ENCODE results near the gene PLEKHD1.
"Not testable (repeated sequence)": the region's sequence is repeated elsewhere in the genome, so short reads cannot be mapped to it uniquely, and the experiment has no call there.

The PLEKHD1 gene

GRCh38 chr14:69481815-69482568, 2.5 kb upstream of the PLEKHD1 start:
- DNase-seq (ENCODE audit: low read depth in 2 of 2) = no peak

GRCh38 chr14:69483765-69484443, 624 bp upstream of the PLEKHD1 start:
- no peak for DNase-seq (ENCODE audit: low read depth in 2 of 2)

- DNase-seq (ENCODE audit: low read depth in 2 of 2) = no peak
Measured at GRCh38 chr14:69485315-69485660, 760 bp downstream of the PLEKHD1 start.

- no peak for DNase-seq (ENCODE audit: low read depth in 2 of 2)
Measured at GRCh38 chr14:69485701-69486100, 1.2 kb downstream of the PLEKHD1 start.

GRCh38 chr14:69487226-69487625, 2.7 kb downstream of the PLEKHD1 start:
- no peak for DNase-seq (ENCODE audit: low read depth in 2 of 2)

- no peak for DNase-seq (ENCODE audit: low read depth in 2 of 2)
Measured at GRCh38 chr14:69487771-69488170, 3.2 kb downstream of the PLEKHD1 start.

- no peak for DNase-seq (ENCODE audit: low read depth in 2 of 2)
Measured at GRCh38 chr14:69489495-69489894, 5.0 kb downstream of the PLEKHD1 start.

- DNase-seq (ENCODE audit: low read depth in 2 of 2) = no peak
Measured at GRCh38 chr14:69490219-69490918, 5.8 kb downstream of the PLEKHD1 start.

GRCh38 chr14:69491193-69491592, 6.7 kb downstream of the PLEKHD1 start:
- no peak for DNase-seq (ENCODE audit: low read depth in 2 of 2)

GRCh38 chr14:69493038-69493437, 8.5 kb downstream of the PLEKHD1 start:
- no peak for DNase-seq (ENCODE audit: low read depth in 2 of 2)

- no peak for DNase-seq (ENCODE audit: low read depth in 2 of 2)
Measured at GRCh38 chr14:69493791-69494190, 9.3 kb downstream of the PLEKHD1 start.

GRCh38 chr14:69495341-69495921, 10.9 kb downstream of the PLEKHD1 start:
- no peak for DNase-seq (ENCODE audit: low read depth in 2 of 2)

GRCh38 chr14:69497866-69498265, 13.3 kb downstream of the PLEKHD1 start:
- DNase-seq (ENCODE audit: low read depth in 2 of 2) = not testable (repeated sequence)

GRCh38 chr14:69498286-69498685, 13.8 kb downstream of the PLEKHD1 start:
- not testable (repeated sequence) for DNase-seq (ENCODE audit: low read depth in 2 of 2)

GRCh38 chr14:69499436-69499835, 14.9 kb downstream of the PLEKHD1 start:
- no peak for DNase-seq (ENCODE audit: low read depth in 2 of 2)

GRCh38 chr14:69500096-69500495, 15.6 kb downstream of the PLEKHD1 start:
- DNase-seq (ENCODE audit: low read depth in 2 of 2) = no peak

GRCh38 chr14:69500736-69501135, 16.2 kb downstream of the PLEKHD1 start:
- DNase-seq (ENCODE audit: low read depth in 2 of 2) = no peak

GRCh38 chr14:69501423-69501838, 16.9 kb downstream of the PLEKHD1 start:
- no peak for DNase-seq (ENCODE audit: low read depth in 2 of 2)

- no peak for DNase-seq (ENCODE audit: low read depth in 2 of 2)
Measured at GRCh38 chr14:69504775-69505174, 20.2 kb downstream of the PLEKHD1 start.

GRCh38 chr14:69505338-69506240, 21.1 kb downstream of the PLEKHD1 start:
- DNase-seq (ENCODE audit: low read depth in 2 of 2) = no peak

GRCh38 chr14:69506241-69506595, 21.7 kb downstream of the PLEKHD1 start:
- no peak for DNase-seq (ENCODE audit: low read depth in 2 of 2)

All from stimulated activated CD8-positive, alpha-beta memory T cell treated with anti-CD3 and anti-CD28 coated beads, Interleukin-7, amount 100 ng/mL, for 1 hour (primary cell).